GM19193 (cell line): ENCODE results near the gene NEURL1.

Experiments used
- POLR2A ChIP-seq: IDR thresholded peaks from 4 replicates; pipeline ENCODE4 v1.6.1; 2011; ENCODE audit not compliant: insufficient read depth, insufficient read length; ENCODE audit errors: extremely low read depth

The NEURL1 gene

DNA sequence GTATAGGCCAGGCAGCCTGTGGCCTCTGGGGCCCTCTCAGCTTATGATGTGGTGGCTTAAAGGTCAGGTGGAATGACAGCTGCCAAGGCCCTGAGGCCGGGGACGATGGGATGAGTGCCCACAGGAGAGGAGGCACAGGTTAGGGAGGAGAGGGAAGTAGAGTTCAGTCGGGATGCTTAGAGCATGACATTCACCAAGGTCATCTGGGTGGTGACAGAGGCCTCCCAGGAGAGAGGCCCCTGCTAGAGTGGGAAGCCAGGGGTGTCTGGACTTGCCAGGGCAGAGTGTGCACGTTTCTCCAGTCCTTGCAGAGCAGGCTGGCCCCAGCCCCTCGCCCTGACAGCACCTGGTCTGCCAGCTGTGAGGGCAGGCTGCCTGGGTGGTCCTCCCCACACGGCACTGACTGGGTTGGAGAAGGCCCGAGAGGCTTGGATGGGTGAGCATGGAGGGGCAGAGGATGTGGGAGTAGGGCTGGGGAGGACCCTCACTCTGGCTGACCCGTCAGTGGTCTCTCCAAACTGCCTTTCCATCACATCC is 36.3 kb upstream of the NEURL1 start:
- no peak for TF ChIP-seq POLR2A

DNA sequence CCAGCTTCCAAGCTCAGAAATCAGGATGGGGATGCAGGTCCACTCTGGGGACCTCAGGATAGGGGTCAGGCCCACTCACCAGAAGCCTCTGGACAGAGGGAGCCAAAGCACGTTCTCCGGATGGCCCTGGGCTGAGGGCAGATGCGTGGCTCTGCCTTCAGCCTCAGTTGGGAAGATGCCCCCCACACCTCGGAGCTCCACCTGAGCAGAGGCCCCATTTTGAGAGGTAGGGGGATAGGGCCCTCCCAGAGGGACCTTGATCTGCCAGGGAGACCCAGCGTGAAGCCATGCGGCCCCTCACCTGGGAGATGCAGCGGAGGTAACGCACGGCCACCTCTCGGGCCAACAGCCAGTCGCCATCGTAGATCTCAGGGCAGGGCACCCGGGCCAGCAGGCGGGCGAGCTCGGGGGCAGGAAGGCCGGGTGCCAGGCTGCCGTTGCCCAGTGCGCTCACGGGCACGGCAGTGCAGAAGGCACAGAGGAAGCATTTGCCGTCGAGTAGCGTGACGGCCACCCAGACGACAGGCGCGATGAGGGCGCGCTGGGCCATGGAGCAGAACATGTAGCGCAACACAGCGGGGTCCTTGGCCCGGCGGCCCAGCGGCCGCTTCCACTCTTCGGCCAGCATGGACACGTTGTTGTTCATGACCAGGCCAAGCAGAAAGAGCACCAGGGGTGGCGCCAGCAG is 35.5 kb upstream of the NEURL1 start:
- TF ChIP-seq POLR2A, result no peak

DNA sequence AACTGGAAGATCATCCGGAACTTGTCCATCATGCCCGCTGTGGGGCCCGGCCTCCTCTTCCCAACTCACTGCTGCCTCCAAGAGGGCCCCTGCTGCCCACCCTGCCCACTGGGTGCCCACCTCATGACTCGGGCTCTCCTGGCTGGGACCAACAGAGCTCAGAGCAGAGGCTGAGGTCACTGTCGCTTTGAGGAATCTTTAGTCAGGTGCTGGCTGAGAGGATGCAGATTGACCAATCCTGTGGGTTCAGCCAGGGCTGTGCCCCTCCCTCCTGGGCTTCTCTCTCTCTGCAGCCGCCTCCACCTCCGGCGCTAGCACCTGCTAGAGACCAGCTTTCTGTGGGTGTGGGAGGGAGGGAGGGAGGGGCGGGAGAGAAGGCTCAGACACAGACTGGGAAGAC is 34.8 kb upstream of the NEURL1 start, which contains the start of gene CALHM1:
Gene CALHM1, minus strand, starts transcription at position 181 of the 400 bp plus-strand sequence. Its CDS starts 149 bp downstream, at position 32.
- no peak for TF ChIP-seq POLR2A

DNA sequence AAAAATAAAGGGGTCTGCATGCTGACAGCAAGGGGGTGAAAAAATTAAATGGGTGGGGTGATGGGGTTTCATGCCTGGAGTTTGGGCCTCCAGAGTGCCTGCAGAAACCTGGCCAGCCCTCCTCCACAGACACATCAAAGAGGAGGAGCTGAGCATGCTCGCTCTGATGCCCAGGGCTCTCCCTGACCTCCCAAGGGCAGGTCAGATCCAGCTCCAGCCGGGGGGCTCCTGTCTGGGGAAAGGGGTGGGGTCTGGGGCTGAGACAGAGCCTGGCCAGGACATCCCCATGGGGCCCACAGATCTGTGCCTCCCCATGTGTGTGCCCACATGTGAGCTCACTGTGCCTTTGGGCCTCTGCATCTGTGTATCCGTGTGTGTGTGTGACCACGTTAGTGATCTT is 33.9 kb upstream of the NEURL1 start:
- TF ChIP-seq POLR2A, result no peak

DNA sequence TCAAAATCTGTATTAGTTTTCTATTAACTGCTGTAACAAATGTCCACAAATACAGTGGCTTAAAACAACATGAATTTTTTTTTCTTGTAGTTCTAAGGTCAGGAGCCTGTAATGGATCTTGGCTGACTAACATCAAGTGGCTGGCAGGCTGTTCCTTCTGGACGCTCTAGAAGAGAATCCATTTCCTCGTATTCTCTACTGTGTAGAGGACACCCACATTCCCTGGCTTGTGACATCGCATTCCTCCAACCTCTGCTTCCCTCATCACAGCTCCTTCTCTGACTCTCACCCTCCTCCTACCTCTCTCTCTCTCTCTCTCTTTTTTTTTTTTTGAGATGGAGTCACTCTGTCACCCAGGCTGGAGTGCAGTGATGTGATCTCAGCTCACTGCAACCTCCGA is 30.0 kb upstream of the NEURL1 start:
- TF ChIP-seq POLR2A, result no peak

DNA sequence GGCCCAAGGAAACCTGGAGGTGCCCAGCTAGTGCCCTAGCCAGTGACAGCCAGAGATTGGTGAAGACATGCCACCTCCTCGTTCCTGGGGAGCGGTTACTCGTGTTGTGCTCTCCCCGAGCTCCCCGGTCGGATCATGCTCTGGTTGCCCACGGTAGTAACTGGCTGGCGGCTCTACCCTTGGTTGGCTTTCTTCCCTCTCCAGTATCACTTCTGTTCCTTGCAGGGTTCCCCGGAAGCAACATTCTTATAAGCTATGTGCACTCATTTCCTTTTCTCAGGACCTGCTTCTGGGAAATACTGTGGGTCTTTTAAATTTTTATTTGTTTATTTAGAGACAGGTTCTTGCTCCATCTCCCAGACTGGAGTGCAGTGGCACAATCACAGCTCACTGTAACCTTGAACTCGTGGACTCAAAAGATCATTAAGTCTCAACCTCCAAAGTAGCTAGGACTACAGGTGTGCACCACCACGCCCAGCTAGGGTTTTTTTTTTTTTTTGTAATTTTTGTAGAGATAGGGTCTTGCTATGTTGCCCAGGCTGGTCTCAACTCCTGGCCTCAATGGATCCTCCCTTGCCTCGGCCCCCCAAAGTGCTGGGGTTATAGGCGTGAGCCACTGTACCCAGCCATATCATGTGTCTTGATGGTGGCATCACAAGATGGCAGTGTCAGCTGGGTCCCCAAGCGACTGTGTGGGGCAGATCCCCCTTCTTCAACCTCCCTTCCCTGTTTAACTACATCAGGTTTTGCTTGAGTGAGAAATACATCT is 27.9 kb upstream of the NEURL1 start:
- TF ChIP-seq POLR2A, result no peak

DNA sequence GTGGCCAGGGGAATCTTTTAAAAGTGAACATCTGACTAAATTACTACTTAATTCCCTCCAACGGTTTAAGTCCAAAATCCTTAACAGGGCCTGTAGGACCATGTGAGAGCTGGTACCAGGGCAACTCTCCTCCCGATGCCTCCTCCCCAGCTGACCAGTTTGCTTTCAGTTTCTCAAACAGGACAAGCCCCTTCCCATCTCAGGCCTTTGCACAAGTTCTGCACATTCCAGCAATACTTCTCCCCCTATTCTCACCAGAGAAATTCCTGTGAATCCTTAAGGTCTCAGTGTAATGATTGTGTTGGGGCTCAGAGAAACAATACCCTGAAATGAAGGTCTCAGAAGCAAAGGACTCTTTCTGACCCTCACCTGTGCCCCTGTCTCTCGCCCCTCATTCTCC is 26.8 kb upstream of the NEURL1 start:
- no peak for TF ChIP-seq POLR2A

DNA sequence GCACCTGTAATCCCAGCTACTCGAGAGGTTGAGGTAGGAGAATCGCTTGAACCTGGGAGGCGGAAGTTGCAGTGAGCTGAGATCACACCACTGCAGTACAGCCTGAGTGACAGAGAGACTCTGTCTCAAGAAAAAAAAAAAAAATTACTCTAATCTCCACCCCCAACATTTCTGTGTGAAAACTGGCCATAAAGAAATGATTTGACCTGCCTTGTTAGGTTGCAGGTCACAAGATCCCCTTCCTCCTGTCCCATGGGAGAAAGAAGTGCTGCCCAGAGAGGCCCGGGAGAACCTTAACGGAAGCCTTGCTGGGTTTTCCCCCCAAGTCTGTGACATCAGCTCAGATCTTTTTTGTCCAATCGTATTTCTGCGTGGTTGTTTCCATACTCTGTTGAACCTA is 26.1 kb upstream of the NEURL1 start:
- no peak for TF ChIP-seq POLR2A

DNA sequence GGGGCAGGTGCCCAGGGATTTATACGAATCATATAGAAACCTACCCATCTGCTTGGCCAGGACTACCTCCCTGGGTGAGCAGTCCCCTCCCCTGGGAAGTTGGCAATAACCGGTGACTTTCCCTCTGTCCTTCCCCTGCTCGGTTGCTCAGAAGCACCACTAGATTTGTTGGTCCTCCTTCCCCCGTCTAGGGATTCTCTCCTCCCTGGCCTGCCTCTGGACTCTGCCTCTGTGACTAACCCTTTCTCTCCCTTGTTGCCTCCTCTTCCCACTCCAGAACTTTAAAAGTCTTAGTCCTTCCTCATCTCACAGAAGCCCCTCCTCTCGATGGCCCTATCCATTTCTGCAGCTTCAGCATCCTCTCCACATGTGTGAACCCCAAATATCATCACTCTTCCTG is 24.3 kb upstream of the NEURL1 start:
- no peak for TF ChIP-seq POLR2A

DNA sequence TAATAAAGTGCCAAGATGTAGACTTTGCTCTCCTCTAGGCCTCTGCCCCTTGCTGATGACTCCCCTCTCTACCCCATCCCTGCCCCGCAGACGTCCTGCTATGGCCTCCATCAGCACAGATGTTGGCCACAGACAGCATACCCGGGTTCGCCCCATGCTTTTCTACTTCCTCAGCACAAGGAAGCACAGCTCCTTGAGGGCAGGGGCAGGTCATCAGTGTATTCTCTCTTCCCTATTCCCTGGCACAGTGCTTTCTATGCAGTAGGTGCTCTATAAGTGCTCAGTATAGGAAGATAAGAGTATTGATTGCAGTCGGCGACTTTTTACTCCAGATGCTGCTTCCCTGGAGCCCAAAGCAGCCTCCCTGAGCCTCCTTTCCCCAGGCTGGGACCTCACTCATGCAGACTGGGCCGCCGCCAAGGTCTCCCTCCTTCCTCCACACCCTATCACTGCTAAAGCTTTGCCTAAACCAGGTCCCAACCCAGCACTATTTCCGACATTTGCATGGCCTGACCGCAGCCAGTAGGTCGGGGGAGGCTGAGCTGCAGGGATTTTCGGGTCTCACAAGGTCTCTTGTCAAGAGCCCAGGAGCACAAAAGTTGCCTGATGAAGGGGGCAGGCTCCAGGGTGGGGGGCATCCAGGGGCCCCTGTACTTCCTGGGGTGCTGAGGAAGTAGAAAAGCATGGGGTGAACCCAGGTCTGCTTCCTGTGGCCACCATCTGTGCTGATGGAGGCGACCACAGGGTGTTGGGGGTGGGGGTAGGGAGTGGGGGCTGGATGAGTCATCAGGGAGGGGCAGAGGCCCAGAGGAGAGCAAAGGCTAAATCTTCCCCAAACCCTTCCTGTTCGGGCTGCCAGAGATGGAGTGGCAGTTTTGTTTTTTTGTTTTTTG is 22.5 kb upstream of the NEURL1 start:
- TF ChIP-seq POLR2A, result peak; percentile 67

DNA sequence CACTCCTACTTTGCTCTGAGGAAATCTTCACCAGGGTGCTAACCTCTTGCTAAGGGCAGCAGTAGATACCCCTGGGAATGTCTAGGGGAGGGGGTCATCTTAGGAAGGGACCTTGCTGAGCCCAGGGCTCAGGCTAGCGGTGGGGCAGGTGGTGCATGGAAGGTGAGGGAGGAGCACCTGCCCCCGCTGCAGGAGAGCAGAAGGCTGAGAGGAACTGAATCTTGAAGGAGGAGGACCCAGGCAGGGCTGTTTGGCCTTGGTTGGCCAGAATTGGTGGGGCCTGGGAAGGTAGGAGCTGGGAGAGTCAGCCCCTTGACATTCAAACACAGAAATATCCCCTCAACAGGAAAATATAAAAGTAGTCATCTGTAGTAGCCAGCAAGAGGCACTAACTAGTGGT is 21.5 kb upstream of the NEURL1 start:
- peak; percentile 57 for TF ChIP-seq POLR2A

DNA sequence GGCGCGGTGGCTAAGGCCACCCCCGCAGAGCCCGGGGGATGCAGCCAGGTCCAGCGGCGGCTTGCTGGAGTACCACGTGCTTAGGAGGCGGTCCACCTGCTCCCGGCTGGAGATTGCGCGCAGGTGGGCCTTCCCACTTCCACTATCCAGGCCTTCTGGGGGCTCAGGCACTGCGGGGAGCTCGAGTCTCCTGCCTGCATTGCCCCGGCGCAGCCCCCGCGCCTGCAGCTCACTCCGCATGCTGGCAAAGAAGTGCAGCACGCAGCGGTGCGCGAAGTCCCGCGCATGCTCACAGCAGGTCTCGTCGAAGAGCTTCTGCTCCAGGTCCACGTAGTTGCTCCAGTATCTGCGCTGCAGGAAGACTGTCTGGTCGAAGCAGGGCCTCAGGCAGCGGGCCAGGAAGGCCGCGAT is 20.2 kb upstream of the NEURL1 start:
- TF ChIP-seq POLR2A, result no peak

DNA sequence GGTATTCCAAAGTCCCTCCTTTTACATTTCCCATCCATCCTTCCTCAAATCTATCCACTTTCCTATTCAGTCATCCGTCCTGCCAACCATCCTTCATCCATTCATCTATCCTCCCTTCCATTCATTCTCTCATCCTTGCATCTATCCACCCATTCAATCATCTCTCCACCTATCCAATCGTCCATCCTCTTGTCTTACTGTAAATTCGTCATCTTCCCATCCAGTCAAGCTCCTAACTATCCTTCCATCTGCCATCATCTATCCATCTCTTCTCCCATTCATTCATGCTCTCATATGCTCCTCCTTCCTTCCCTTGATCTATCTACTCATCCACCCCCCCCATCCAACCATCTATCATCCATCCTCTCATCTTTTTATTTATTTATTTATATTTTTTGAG is 19.4 kb upstream of the NEURL1 start:
- no peak for TF ChIP-seq POLR2A

DNA sequence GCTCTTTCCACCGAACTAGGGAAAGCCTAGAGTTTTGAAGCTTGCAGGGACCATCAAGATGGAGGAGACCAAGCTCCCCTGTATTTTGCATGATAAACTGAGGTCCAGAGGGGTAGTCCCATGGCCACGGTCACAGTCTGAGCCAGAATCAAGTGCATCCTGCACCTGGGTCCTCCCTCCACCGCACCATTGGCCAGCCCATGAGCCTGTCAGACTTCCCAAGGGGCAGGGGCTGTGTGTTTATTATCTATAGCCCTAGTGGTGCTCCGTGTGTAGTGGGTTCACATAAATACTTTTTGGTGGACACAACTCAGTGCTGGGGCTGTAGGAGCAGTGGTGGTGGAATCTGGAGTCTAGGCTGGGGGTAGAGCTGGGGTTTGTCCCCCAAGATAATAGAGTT is 18.1 kb upstream of the NEURL1 start:
- TF ChIP-seq POLR2A, result no peak
